GM23338 (cell line): Measurements from ENCODE around the gene IDH3A. TPM values are rescaled to one million over a fixed set of nuclear protein-coding genes. Genes with fewer than 3 reads are reported as not detected.

Source experiments
- ATAC-seq: fragments of 200-7000 bp; cut with Tn5 transposase; 3 replicates; pipeline ENCODE4 v1.9.1; 2020
- DNase-seq: peaks from one replicate; pipeline ENCODE4 v3.0.0-alpha.2; 2015; ENCODE audit warnings: low spot score
- H2AFZ ChIP-seq: fragments of 200-600 bp; sonication (generic); 2 replicates; pipeline ENCODE4 v1.8.0; 2016; ENCODE audit warnings: antibody characterized with exemption, mild to moderate bottlenecking, moderate library complexity
- H3F3A ChIP-seq: fragments of 200-600 bp; sonication (generic); replicated peaks from 2 replicates; pipeline ENCODE4 v1.8.0; 2017; ENCODE audit warnings: antibody characterized with exemption, mixed run types, low read depth
- H3K27ac ChIP-seq: fragments of 200-600 bp; sonication (generic); 2 replicates; pipeline ENCODE4 v1.6.1; 2016; ENCODE audit warnings: low read depth
- H3K27me3 ChIP-seq: fragments of 200-600 bp; sonication (generic); 2 replicates; pipeline ENCODE4 v1.8.0; 2016; ENCODE audit warnings: mild to moderate bottlenecking, mixed run types, moderate library complexity; ENCODE audit not compliant: insufficient read depth
- H3K36me3 ChIP-seq: fragments of 200-600 bp; sonication (generic); 2 replicates; pipeline ENCODE4 v1.8.0; 2016; ENCODE audit warnings: mild to moderate bottlenecking; ENCODE audit not compliant: insufficient read depth
- H3K4me1 ChIP-seq: fragments of 200-600 bp; sonication (generic); 2 replicates; pipeline ENCODE4 v1.8.0; 2016; ENCODE audit warnings: mild to moderate bottlenecking, moderate library complexity; ENCODE audit not compliant: insufficient read depth
- H3K4me2 ChIP-seq: fragments of 200-600 bp; sonication (generic); 2 replicates; pipeline ENCODE4 v1.7.1; 2017; ENCODE audit warnings: mixed run types
- H3K4me3 ChIP-seq: fragments of 200-600 bp; sonication (generic); 2 replicates; pipeline ENCODE4 v1.6.1; 2016; ENCODE audit warnings: mixed run types
- H3K79me2 ChIP-seq: fragments of 200-600 bp; sonication (generic); replicated peaks from 2 replicates; pipeline ENCODE4 v1.8.0; 2017; ENCODE audit warnings: mild to moderate bottlenecking; ENCODE audit not compliant: insufficient read depth
- H3K9me2 ChIP-seq: fragments of 200-600 bp; sonication (generic); 2 replicates; pipeline ENCODE4 v1.8.0; 2017; ENCODE audit not compliant: insufficient read depth
- H4K20me1 ChIP-seq: fragments of 200-600 bp; sonication (generic); replicated peaks from 2 replicates; pipeline ENCODE4 v1.8.0; 2017; ENCODE audit warnings: mild to moderate bottlenecking; ENCODE audit not compliant: insufficient read depth
- H3K27ac Mint-ChIP-seq: 2 replicates; pipeline ENCODE4 v1.8.0; 2020; ENCODE audit warnings: inconsistent platforms, mild to moderate bottlenecking, moderate library complexity, mixed read lengths
- H3K27me3 Mint-ChIP-seq: 3 replicates; pipeline ENCODE4 v1.8.0; 2022; ENCODE audit warnings: low read depth, mild to moderate bottlenecking, moderate library complexity, mixed read lengths, inconsistent platforms; ENCODE audit not compliant: insufficient read depth, poor library complexity
- H3K36me3 Mint-ChIP-seq: 3 replicates; pipeline ENCODE4 v1.8.0; 2021; ENCODE audit warnings: low read depth, mild to moderate bottlenecking, inconsistent platforms, moderate library complexity, mixed read lengths
- H3K4me1 Mint-ChIP-seq: 3 replicates; pipeline ENCODE4 v1.8.0; 2020; ENCODE audit warnings: mild to moderate bottlenecking, inconsistent platforms, mixed read lengths
- H3K4me3 Mint-ChIP-seq: 3 replicates; pipeline ENCODE4 v1.8.0; 2021; ENCODE audit warnings: moderate library complexity, mild to moderate bottlenecking, inconsistent platforms, mixed read lengths
- H3K9me3 Mint-ChIP-seq: 3 replicates; pipeline ENCODE4 v1.8.0; 2020; ENCODE audit warnings: moderate library complexity, mild to moderate bottlenecking, inconsistent platforms, mixed read lengths
- CREB1 ChIP-seq: fragments of 250-450 bp; sonication (Bioruptor Pico); IDR thresholded peaks from 2 replicates; pipeline ENCODE4 v1.5.0; 2020; ENCODE audit warnings: low read depth, mild to moderate bottlenecking, moderate library complexity
- ETS1 ChIP-seq: IDR thresholded peaks from 2 replicates; pipeline ENCODE4 v1.6.1; 2016; ENCODE audit warnings: antibody characterized with exemption
- EZH2 ChIP-seq: fragments of 200-600 bp; sonication (generic); IDR thresholded peaks from one replicate; pipeline ENCODE4 v1.8.0; 2017; ENCODE audit warnings: antibody characterized with exemption, mild to moderate bottlenecking, low read depth; ENCODE audit not compliant: unreplicated experiment
- EZH2phosphoT487 ChIP-seq: fragments of 200-600 bp; sonication (generic); IDR thresholded peaks from one replicate; pipeline ENCODE4 v1.8.1; 2018; ENCODE audit warnings: antibody characterized with exemption; ENCODE audit not compliant: unreplicated experiment
- JUNB ChIP-seq: IDR thresholded peaks from one replicate; pipeline ENCODE4 v1.6.1; 2016; ENCODE audit warnings: antibody characterized with exemption; ENCODE audit not compliant: unreplicated experiment
- POLR2AphosphoS5 ChIP-seq: IDR thresholded peaks from 2 replicates; pipeline ENCODE4 v1.6.1; 2016; ENCODE audit warnings: antibody characterized with exemption, low read depth
- REST ChIP-seq: IDR thresholded peaks from one replicate; pipeline ENCODE4 v1.6.1; 2018; ENCODE audit warnings: antibody characterized with exemption; ENCODE audit not compliant: unreplicated experiment
- STAT1 ChIP-seq: IDR thresholded peaks from one replicate; pipeline ENCODE4 v1.6.1; 2016; ENCODE audit warnings: antibody characterized with exemption; ENCODE audit not compliant: unreplicated experiment
- ZNF114 ChIP-seq: fragments of 250-450 bp; sonication (Bioruptor Pico); IDR thresholded peaks from 2 replicates; pipeline ENCODE4 v1.5.0; 2020; ENCODE audit warnings: mild to moderate bottlenecking, moderate library complexity
- ZNF331 ChIP-seq: fragments of 250-450 bp; sonication (Bioruptor Pico); IDR thresholded peaks from 2 replicates; pipeline ENCODE4 v1.5.0; 2020; ENCODE audit warnings: low read depth, mild to moderate bottlenecking, moderate library complexity
- ZNF462 ChIP-seq: fragments of 250-450 bp; sonication (Bioruptor Pico); IDR thresholded peaks from 2 replicates; pipeline ENCODE4 v1.5.0; 2020; ENCODE audit warnings: mild to moderate bottlenecking, moderate library complexity
- polyA plus RNA-seq: library from polyadenylated mRNA; unstranded; fragments of >200 nt; fragmentation: Nextera tagmentation; extraction: Ambion mirVana; gene quantifications from 2 replicates; pipeline ENCODE4 v1.2.1, GENCODE V29; 2016
- total RNA-seq: library from RNA; depleted of rRNA; stranded (reverse); fragments of >200 nt; shearing (Covaris generic); gene quantifications from 2 replicates; pipeline ENCODE4 v1.2.3, GENCODE V29; 2014

Gene IDH3A
- total and polyA plus RNA-seq, 2 experiments from 2014 or later: 24.1 to 41.6 TPM

- TF ChIP-seq STAT1: no peak
- no peak for TF ChIP-seq ZNF114 (CRISPR knock-in tag)
- no peak for TF ChIP-seq CREB1 (CRISPR knock-in tag)
- no peak for TF ChIP-seq ETS1
- no peak for TF ChIP-seq EZH2
Measured at GRCh38 chr15:78112551-78112950, 36.6 kb upstream of the IDH3A start (continued).

- no peak overlapping the region for H2AFZ ChIP-seq
- H3K4me2 ChIP-seq: peak overlapping the region; percentile 29; the same call in 1 of the 2 replicates
- no peak overlapping the region for H3K4me3 ChIP-seq
- ATAC-seq (peak; percentile 78), DNase-seq (peak; percentile 46)
- H3K9me2 ChIP-seq: no peaks in the 10 kb centered on the region
- H3K9me3 Mint-ChIP-seq: no peaks in the 10 kb centered on the region
- H3K27ac Mint-ChIP-seq: peak overlapping the region; percentile 89
- no peaks in the 10 kb centered on the region; the same call in 1 of the 2 replicates for H4K20me1 ChIP-seq
- peaks cover 11% of the 10 kb centered on the region; the same call in 1 of the 2 replicates for H3K4me1 ChIP-seq
- peaks cover 8% of the 10 kb centered on the region; the same call in 1 of the 3 replicates for H3K36me3 Mint-ChIP-seq
- H3F3A ChIP-seq: no peaks in the 10 kb centered on the region
- H3K27me3 Mint-ChIP-seq: peaks cover 6% of the 10 kb centered on the region
- H3K27ac ChIP-seq: 0 out of 2 replicates have a peak overlapping the region, but pooled peaks have one; percentile 24
- H3K4me3 Mint-ChIP-seq: peak overlapping the region; percentile 25; the same call in 1 of the 3 replicates
- peaks cover 26% of the 10 kb centered on the region for H3K4me1 Mint-ChIP-seq
- no peaks in the 10 kb centered on the region for H3K27me3 ChIP-seq
- H3K36me3 ChIP-seq: no peaks in the 10 kb centered on the region
- no peaks in the 10 kb centered on the region for H3K79me2 ChIP-seq
- TF ChIP-seq ETS1 (no peak), REST (no peak), ZNF462 (no peak), CREB1 (CRISPR knock-in tag) (no peak), EZH2phosphoT487 (no peak), JUNB (no peak), ZNF331 (CRISPR knock-in tag) (no peak), POLR2AphosphoS5 (no peak), ZNF114 (CRISPR knock-in tag) (no peak)
Measured at GRCh38 chr15:78120523-78120922, 28.6 kb upstream of the IDH3A start.
